H9 (cell line): ENCODE measurements around the gene HKDC1. TPM values are rescaled to one million over a fixed set of nuclear protein-coding genes. Genes with fewer than 3 reads are reported as not detected.

Experiments used
- DNase-seq: peaks from one replicate; pipeline ENCODE4 v3.0.0-alpha.2; 2017
- H2AFZ ChIP-seq: one replicate; pipeline ENCODE4 v1.6.1; 2013; ENCODE audit warnings: mild to moderate bottlenecking, low read length, control low read depth, moderate library complexity
- H2AK5ac ChIP-seq: 2 replicates; pipeline ENCODE4 v1.6.1; 2013; ENCODE audit warnings: low read length, control low read depth, mixed read lengths; ENCODE audit not compliant: insufficient read length
- H2BK120ac ChIP-seq: one replicate; pipeline ENCODE4 v1.6.1; 2013; ENCODE audit warnings: low read depth, mild to moderate bottlenecking, low read length, control low read depth, inconsistent platforms; ENCODE audit not compliant: poor library complexity, severe bottlenecking
- H2BK12ac ChIP-seq: 2 replicates; pipeline ENCODE4 v1.6.1; 2013; ENCODE audit warnings: low read length, control low read depth, mixed read lengths, low read depth; ENCODE audit not compliant: insufficient read length
- H2BK15ac ChIP-seq: 2 replicates; pipeline ENCODE4 v1.6.1; 2013; ENCODE audit warnings: low read depth, low read length, control low read depth
- H2BK20ac ChIP-seq: one replicate; pipeline ENCODE4 v1.6.1; 2013; ENCODE audit warnings: low read depth, mild to moderate bottlenecking, low read length, control low read depth, inconsistent platforms; ENCODE audit not compliant: poor library complexity, severe bottlenecking
- H2BK5ac ChIP-seq: 2 replicates; pipeline ENCODE4 v1.6.1; 2013; ENCODE audit warnings: low read length, control low read depth, mixed read lengths; ENCODE audit not compliant: insufficient read length
- H3K14ac ChIP-seq: 2 replicates; pipeline ENCODE4 v1.6.1; 2013; ENCODE audit warnings: low read length, control low read depth; ENCODE audit not compliant: insufficient read depth
- H3K18ac ChIP-seq: 2 replicates; pipeline ENCODE4 v1.6.1; 2013; ENCODE audit warnings: low read depth, mild to moderate bottlenecking, mixed read lengths, low read length, control low read depth; ENCODE audit not compliant: insufficient read length
- H3K23ac ChIP-seq: 2 replicates; pipeline ENCODE4 v1.6.1; 2013; ENCODE audit warnings: low read length, control low read depth, mixed read lengths, low read depth; ENCODE audit not compliant: insufficient read length
- H3K23me2 ChIP-seq: 2 replicates; pipeline ENCODE4 v1.6.1; 2013; ENCODE audit warnings: low read depth, mild to moderate bottlenecking, mixed read lengths, low read length, control low read depth; ENCODE audit not compliant: insufficient read length, poor library complexity, severe bottlenecking
- H3K27ac ChIP-seq: 2 replicates; pipeline ENCODE4 v1.5.1; 2013; ENCODE audit warnings: low read length, control low read depth, mixed read lengths, low read depth; ENCODE audit not compliant: insufficient read length
- H3K27me3 ChIP-seq: 2 replicates; pipeline ENCODE4 v1.6.1; 2013; ENCODE audit warnings: low read length, control low read depth, inconsistent platforms; ENCODE audit not compliant: insufficient read depth
- H3K4ac ChIP-seq: 2 replicates; pipeline ENCODE4 v1.6.1; 2013; ENCODE audit warnings: low read depth, mild to moderate bottlenecking, control low read depth, inconsistent platforms, low read length, moderate library complexity
- H3K4me1 ChIP-seq: 2 replicates; pipeline ENCODE4 v1.6.1; 2013; ENCODE audit warnings: low read length, control low read depth, inconsistent platforms; ENCODE audit not compliant: insufficient read depth
- H3K4me2 ChIP-seq: 2 replicates; pipeline ENCODE4 v1.6.1; 2013; ENCODE audit warnings: low read length, control low read depth, mixed read lengths; ENCODE audit not compliant: insufficient read length, insufficient read depth
- H3K56ac ChIP-seq: 2 replicates; pipeline ENCODE4 v1.6.1; 2013; ENCODE audit warnings: low read depth, mild to moderate bottlenecking, mixed read lengths, low read length, control low read depth; ENCODE audit not compliant: insufficient read length
- H3K79me1 ChIP-seq: 2 replicates; pipeline ENCODE4 v1.6.1; 2013; ENCODE audit warnings: low read depth, mild to moderate bottlenecking, moderate library complexity, low read length, control low read depth, inconsistent platforms; ENCODE audit not compliant: insufficient read depth, poor library complexity, severe bottlenecking
- H3K79me2 ChIP-seq: 2 replicates; pipeline ENCODE4 v1.6.1; 2013; ENCODE audit warnings: low read length, control low read depth, inconsistent platforms; ENCODE audit not compliant: insufficient read depth
- H3K9ac ChIP-seq: 2 replicates; pipeline ENCODE4 v1.6.1; 2013; ENCODE audit warnings: low read length, control low read depth, mixed read lengths; ENCODE audit not compliant: insufficient read length; ENCODE audit errors: extremely low read depth
- H3K9me3 ChIP-seq: one replicate; pipeline ENCODE4 v1.6.1; 2013; ENCODE audit warnings: low read depth, low read length, inconsistent platforms; ENCODE audit not compliant: control insufficient read depth
- H3T11ph ChIP-seq: one replicate; pipeline ENCODE4 v1.6.1; 2013; ENCODE audit warnings: mild to moderate bottlenecking, low read length, control low read depth, inconsistent platforms
- H4K20me1 ChIP-seq: one replicate; pipeline ENCODE4 v1.6.1; 2013; ENCODE audit not compliant: control insufficient read depth, insufficient read length, insufficient read depth
- H4K5ac ChIP-seq: 2 replicates; pipeline ENCODE4 v1.6.1; 2013; ENCODE audit warnings: low read depth, mild to moderate bottlenecking, mixed read lengths, low read length, control low read depth; ENCODE audit not compliant: insufficient read length
- H4K8ac ChIP-seq: replicated peaks from 2 replicates; pipeline ENCODE4 v1.6.1; 2013; ENCODE audit warnings: low read length, control low read depth, mixed read lengths, low read depth; ENCODE audit not compliant: insufficient read length
- H4K91ac ChIP-seq: 2 replicates; pipeline ENCODE4 v1.6.1; 2013; ENCODE audit warnings: low read depth, mild to moderate bottlenecking, moderate library complexity, mixed read lengths, low read length, control low read depth; ENCODE audit not compliant: insufficient read length
- H3K27ac Mint-ChIP-seq, 3 experiments: 2 replicates in 2 of 3; 3 replicates in 1 of 3; pipeline ENCODE4 v1.8.0; 2020 to 2021; ENCODE audit warnings: mixed read lengths in 3 of 3, mild to moderate bottlenecking in 1 of 3, moderate library complexity in 1 of 3
- H3K27me3 Mint-ChIP-seq: 2 replicates; pipeline ENCODE4 v1.8.0; 2021; ENCODE audit warnings: low read depth, mild to moderate bottlenecking, moderate library complexity, mixed read lengths
- H3K36me3 Mint-ChIP-seq, 3 experiments: 2 replicates in 2 of 3; 3 replicates in 1 of 3; pipeline ENCODE4 v1.8.0; 2020 to 2021; ENCODE audit warnings: low read depth in 3 of 3, mixed read lengths in 3 of 3; ENCODE audit not compliant: insufficient read depth in 1 of 3
- H3K4me1 Mint-ChIP-seq, 2 experiments: 2 replicates each; pipeline ENCODE4 v1.8.0; 2020; ENCODE audit warnings: mixed read lengths in 2 of 2
- H3K4me3 Mint-ChIP-seq, 2 experiments: 2 replicates in 1 of 2; 3 replicates in 1 of 2; pipeline ENCODE4 v1.8.0; 2020 to 2021; ENCODE audit warnings: mild to moderate bottlenecking in 2 of 2, mixed read lengths in 2 of 2, moderate library complexity in 1 of 2
- H3K9me3 Mint-ChIP-seq, 2 experiments: 2 replicates in 1 of 2; 3 replicates in 1 of 2; pipeline ENCODE4 v1.8.0; 2020; ENCODE audit warnings: mild to moderate bottlenecking in 2 of 2, mixed read lengths in 2 of 2, moderate library complexity in 1 of 2
- WGBS: extraction: QIAGEN DNeasy Blood & Tissue Kit; methylation state at CpG from one replicate; pipeline ENCODE4 v1.1.7; 2013; ENCODE audit warnings: missing lambda C conversion rate, low lambda C conversion rate, mixed read lengths; ENCODE audit not compliant: insufficient read length; ENCODE audit errors: extremely low coverage; 5-methylcytosine and 5-hydroxymethylcytosine counted together
- total RNA-seq: library from RNA; stranded (reverse); gene quantifications from 2 replicates; pipeline ENCODE4 v1.2.1, GENCODE V29; 2021
- TF ChIP-seq, protein P1 (sequence below): fragments of 200-600 bp; sonication (generic); conservative IDR thresholded peaks from 3 replicates; pipeline ENCODE4 v1.8.0; 2021; ENCODE audit warnings: antibody characterized with exemption, mild to moderate bottlenecking

The HKDC1 gene
- total RNA-seq, 1 experiment from 2014 or later = not detected

GRCh38 chr10:69211104-69211503 lies 9.0 kb upstream of the HKDC1 start:
- Histone ChIP-seq H3K79me2 (no peaks in the 10 kb centered on the region), H2AFZ (no peak overlapping the region), H3K56ac (no peak overlapping the region), H2BK15ac (no peak overlapping the region), H4K5ac (no peak overlapping the region), H3K9ac (no peak overlapping the region), H3K23ac (no peak overlapping the region), H3K79me1 (no peaks in the 10 kb centered on the region), H2BK120ac (no peak overlapping the region), H3K4ac (no peak overlapping the region), H2AK5ac (no peak overlapping the region), H3K27me3 (no peaks in the 10 kb centered on the region), H3K4me1 (no peaks in the 10 kb centered on the region), H3K14ac (no peak overlapping the region), H3K23me2 (no peaks in the 10 kb centered on the region), H4K91ac (no peak overlapping the region), H3K27ac (no peak overlapping the region), H2BK5ac (no peak overlapping the region), H2BK20ac (no peak overlapping the region), H3K9me3 (no peaks in the 10 kb centered on the region), H3K18ac (no peak overlapping the region), H4K8ac (no peak overlapping the region), H2BK12ac (no peak overlapping the region), H3K4me2 (no peak overlapping the region), H3T11ph (no peak overlapping the region), H4K20me1 (no peaks in the 10 kb centered on the region)
- H3K4me1 Mint-ChIP-seq = no peaks in the 10 kb centered on the region
- TF ChIP-seq, protein P1, sequence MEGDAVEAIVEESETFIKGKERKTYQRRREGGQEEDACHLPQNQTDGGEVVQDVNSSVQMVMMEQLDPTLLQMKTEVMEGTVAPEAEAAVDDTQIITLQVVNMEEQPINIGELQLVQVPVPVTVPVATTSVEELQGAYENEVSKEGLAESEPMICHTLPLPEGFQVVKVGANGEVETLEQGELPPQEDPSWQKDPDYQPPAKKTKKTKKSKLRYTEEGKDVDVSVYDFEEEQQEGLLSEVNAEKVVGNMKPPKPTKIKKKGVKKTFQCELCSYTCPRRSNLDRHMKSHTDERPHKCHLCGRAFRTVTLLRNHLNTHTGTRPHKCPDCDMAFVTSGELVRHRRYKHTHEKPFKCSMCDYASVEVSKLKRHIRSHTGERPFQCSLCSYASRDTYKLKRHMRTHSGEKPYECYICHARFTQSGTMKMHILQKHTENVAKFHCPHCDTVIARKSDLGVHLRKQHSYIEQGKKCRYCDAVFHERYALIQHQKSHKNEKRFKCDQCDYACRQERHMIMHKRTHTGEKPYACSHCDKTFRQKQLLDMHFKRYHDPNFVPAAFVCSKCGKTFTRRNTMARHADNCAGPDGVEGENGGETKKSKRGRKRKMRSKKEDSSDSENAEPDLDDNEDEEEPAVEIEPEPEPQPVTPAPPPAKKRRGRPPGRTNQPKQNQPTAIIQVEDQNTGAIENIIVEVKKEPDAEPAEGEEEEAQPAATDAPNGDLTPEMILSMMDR = no peak
- no CpG with 5 or more reads among the region's 2 CpGs for WGBS
- H3K27ac Mint-ChIP-seq = peak overlapping the region in 2 of 3 experiments; percentile 22 to 72; a peak in 2 of 7 replicates
- peaks cover 11 to 30% (median 29%) of the 10 kb centered on the region in 3 experiments; a peak in 6 of 7 replicates for H3K36me3 Mint-ChIP-seq
- DNase-seq = no peak
- no peaks in the 10 kb centered on the region; the same call in 1 of the 2 replicates for H3K27me3 Mint-ChIP-seq
- H3K9me3 Mint-ChIP-seq = peaks cover 2 to 5% of the 10 kb centered on the region in 2 experiments; a peak in 3 of 5 replicates
- H3K4me3 Mint-ChIP-seq = no peak overlapping the region
